Ishikawa (cell line): Measurements from ENCODE around the gene SAPCD2.

ENCODE experiments used
- CEBPB ChIP-seq: IDR thresholded peaks from 2 replicates; pipeline ENCODE4 v1.6.1; 2012
- CREB1 ChIP-seq: IDR thresholded peaks from 2 replicates; pipeline ENCODE4 v1.6.1; 2012; ENCODE audit warnings: low read depth
- EGR1 ChIP-seq: IDR thresholded peaks from 2 replicates; pipeline ENCODE4 v1.6.1; 2012
- EP300 ChIP-seq: IDR thresholded peaks from 2 replicates; pipeline ENCODE4 v1.6.1; 2012; ENCODE audit warnings: borderline replicate concordance
- FOXM1 ChIP-seq: IDR thresholded peaks from 2 replicates; pipeline ENCODE4 v1.6.1; 2012; ENCODE audit warnings: low read depth, borderline replicate concordance
- NFIC ChIP-seq: IDR thresholded peaks from 2 replicates; pipeline ENCODE4 v1.6.1; 2012
- RAD21 ChIP-seq: IDR thresholded peaks from 2 replicates; pipeline ENCODE4 v1.6.1; 2012; ENCODE audit warnings: low read depth
- TAF1 ChIP-seq: IDR thresholded peaks from 2 replicates; pipeline ENCODE4 v1.6.1; 2012; ENCODE audit warnings: low read depth, mild to moderate bottlenecking
- TCF12 ChIP-seq: IDR thresholded peaks from 2 replicates; pipeline ENCODE4 v1.6.1; 2012; ENCODE audit warnings: low read depth
- TEAD4 ChIP-seq: IDR thresholded peaks from 2 replicates; pipeline ENCODE4 v1.6.1; 2012
- YY1 ChIP-seq: IDR thresholded peaks from 2 replicates; pipeline ENCODE4 v1.6.1; 2012; ENCODE audit warnings: low read depth
- ZBTB7A ChIP-seq: IDR thresholded peaks from 2 replicates; pipeline ENCODE4 v1.6.1; 2012; ENCODE audit warnings: low read depth
- TF ChIP-seq, protein P1 (sequence below): IDR thresholded peaks from 2 replicates; pipeline ENCODE4 v1.6.1; 2012; ENCODE audit warnings: low read depth, mild to moderate bottlenecking
- TF ChIP-seq, protein P2 (sequence below): IDR thresholded peaks from 2 replicates; pipeline ENCODE4 v1.6.1; 2012
- TF ChIP-seq, protein P3 (sequence below): IDR thresholded peaks from 2 replicates; pipeline ENCODE4 v1.6.1; 2012

The SAPCD2 gene

DNA sequence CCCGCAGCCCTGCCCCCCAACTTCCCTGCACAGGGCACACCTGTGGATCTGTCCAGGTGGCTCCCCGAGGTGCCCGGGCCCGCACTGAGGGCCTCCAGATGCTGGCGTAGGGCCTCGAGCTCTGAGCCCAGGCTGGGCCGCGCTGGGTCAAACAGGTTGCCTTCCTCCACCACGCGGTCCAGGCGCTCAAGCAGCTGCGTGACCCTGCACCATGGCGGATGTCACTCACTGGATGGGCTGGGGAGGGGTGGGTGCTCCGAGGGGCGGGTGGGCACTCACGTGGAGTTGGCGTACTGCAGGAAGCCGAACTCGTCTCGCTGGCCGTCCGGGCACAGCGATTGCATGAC, 47.7 kb downstream of the SAPCD2 start:
- TF ChIP-seq ZBTB7A (no peak), EGR1 (no peak), RAD21 (no peak), CEBPB (no peak), TAF1 (no peak), TEAD4 (no peak), EP300 (no peak), TCF12 (no peak), YY1 (no peak)

DNA sequence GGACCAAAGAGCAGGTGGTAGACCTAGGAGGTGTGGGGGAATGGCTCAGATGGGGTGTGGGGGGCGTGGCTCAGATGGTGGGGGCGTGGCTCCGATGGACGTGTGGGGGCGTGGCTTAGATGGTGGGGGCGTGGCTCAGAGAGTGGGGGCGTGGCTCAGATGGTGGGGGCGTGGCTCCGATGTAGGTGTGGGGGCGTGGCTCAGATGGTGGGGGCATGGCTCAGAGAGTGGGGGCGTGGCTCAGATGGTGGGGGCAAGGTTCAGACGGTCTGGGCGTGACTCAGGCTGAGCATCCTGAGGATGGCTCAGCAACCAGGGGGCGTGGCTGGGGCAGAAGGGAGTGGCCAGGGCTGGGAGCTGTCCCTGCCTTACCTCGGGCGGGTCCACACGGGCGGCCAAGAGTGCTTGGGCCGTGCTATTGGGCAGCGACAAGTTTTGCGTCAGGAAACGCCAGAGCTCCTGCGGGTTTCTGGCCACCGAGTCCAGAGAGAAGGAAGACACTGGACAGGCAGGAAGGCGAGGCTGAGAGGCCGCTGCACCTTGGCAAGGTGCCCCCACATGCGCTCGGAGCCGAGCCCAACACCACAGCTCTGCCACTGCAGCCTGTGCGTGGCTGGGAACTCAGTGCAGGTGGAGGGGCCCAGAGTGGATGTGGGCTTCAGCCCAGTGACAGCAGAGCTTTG, 48.2 kb downstream of the SAPCD2 start:
- TF ChIP-seq RAD21 (no peak; the same call in 1 of the 2 replicates), EP300 (no peak), TCF12 (peak; percentile 41; the same call in 1 of the 2 replicates), ZBTB7A (no peak), TEAD4 (no peak), EGR1 (0 out of 2 replicates have a peak, but pooled peaks have one; percentile 36), TAF1 (0 out of 2 replicates have a peak, but pooled peaks have one; percentile 37), NFIC (peak; percentile 66; the same call in 1 of the 2 replicates), YY1 (no peak), CEBPB (no peak), CREB1 (no peak), FOXM1 (no peak)
- TF ChIP-seq, protein P1, sequence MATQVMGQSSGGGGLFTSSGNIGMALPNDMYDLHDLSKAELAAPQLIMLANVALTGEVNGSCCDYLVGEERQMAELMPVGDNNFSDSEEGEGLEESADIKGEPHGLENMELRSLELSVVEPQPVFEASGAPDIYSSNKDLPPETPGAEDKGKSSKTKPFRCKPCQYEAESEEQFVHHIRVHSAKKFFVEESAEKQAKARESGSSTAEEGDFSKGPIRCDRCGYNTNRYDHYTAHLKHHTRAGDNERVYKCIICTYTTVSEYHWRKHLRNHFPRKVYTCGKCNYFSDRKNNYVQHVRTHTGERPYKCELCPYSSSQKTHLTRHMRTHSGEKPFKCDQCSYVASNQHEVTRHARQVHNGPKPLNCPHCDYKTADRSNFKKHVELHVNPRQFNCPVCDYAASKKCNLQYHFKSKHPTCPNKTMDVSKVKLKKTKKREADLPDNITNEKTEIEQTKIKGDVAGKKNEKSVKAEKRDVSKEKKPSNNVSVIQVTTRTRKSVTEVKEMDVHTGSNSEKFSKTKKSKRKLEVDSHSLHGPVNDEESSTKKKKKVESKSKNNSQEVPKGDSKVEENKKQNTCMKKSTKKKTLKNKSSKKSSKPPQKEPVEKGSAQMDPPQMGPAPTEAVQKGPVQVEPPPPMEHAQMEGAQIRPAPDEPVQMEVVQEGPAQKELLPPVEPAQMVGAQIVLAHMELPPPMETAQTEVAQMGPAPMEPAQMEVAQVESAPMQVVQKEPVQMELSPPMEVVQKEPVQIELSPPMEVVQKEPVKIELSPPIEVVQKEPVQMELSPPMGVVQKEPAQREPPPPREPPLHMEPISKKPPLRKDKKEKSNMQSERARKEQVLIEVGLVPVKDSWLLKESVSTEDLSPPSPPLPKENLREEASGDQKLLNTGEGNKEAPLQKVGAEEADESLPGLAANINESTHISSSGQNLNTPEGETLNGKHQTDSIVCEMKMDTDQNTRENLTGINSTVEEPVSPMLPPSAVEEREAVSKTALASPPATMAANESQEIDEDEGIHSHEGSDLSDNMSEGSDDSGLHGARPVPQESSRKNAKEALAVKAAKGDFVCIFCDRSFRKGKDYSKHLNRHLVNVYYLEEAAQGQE: peak; percentile 42; the same call in 1 of the 2 replicates
- TF ChIP-seq, protein P2, sequence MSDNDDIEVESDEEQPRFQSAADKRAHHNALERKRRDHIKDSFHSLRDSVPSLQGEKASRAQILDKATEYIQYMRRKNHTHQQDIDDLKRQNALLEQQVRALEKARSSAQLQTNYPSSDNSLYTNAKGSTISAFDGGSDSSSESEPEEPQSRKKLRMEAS: peak; percentile 48
- TF ChIP-seq, protein P3, sequence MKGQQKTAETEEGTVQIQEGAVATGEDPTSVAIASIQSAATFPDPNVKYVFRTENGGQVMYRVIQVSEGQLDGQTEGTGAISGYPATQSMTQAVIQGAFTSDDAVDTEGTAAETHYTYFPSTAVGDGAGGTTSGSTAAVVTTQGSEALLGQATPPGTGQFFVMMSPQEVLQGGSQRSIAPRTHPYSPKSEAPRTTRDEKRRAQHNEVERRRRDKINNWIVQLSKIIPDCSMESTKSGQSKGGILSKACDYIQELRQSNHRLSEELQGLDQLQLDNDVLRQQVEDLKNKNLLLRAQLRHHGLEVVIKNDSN: 0 out of 2 replicates have a peak, but pooled peaks have one; percentile 1

DNA sequence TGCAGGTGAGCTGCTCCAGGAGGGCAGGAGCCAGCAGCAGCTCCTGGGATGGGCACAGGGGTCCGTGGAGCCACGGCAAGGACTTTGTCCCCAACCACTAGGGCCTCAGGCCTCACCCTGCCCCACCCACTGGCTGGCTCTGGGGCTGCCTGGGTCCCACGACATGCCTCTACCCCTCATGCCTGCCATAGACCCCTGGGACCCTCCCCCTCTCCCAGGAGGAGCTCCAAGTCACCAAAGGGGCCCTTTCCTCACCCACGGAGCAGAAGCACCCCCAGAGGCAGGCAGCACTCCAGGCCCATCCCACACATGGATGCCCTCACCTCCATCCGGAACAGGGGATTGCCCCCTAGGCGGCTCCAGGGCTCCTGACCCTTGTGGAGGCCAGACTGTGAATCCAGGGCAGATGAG, 48.8 kb downstream of the SAPCD2 start:
- TF ChIP-seq, protein P1: no peak
- no peak for TF ChIP-seq RAD21

DNA sequence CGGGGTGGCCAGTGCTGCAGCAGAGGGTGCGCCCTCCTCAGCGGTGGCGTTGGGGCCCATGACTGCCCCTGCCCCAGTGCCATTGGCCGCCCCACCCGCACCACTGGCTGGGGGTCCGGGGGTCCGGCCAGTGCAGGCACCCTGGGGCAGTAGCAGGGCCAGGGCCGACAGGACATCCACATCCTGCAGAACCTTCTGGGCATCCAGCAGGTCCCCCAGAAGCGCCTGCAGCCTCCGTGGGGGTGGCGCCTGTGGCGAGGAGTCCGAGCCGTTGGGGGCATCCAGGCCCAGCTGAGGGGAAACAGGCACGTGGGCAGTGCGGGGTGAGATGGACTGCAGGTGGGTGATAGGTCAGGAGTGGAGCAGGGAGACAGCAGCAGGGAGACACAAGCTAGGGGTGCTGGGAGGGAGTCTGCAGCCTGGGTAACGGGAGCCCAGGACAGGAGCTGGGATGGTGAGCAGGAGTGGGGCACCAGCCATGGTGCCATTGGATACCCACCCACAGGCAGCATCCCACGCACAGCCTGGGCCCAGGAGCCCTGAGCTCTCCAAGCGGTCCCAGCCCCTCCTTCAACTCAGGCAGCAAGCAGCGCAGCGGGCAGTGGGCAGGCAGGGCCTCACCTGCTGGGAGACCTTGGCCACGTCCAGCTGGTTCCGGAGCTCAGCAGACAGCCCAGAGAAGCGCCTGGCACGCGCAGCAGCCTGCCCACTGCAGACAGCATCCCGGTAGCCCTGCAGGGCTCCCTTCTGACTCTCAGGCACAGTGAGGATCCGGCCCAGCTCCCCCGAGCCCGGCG, 49.4 kb downstream of the SAPCD2 start:
- TF ChIP-seq ZBTB7A (no peak), EP300 (no peak), CEBPB (no peak), TEAD4 (no peak), RAD21 (no peak), EGR1 (no peak), YY1 (no peak)
- TF ChIP-seq, protein P1: no peak
- TF ChIP-seq, protein P3: no peak
